Measurements from ENCODE around the gene C2orf49.

C2orf49 gene

GRCh38 chr2:105337122-105338019, at the start of gene C2orf49:
TSS of gene C2orf49 (plus strand) at chr2:105337540. CDS start at chr2:105337588, 48 bp downstream.
- no peak for DNase-seq

GRCh38 chr2:105287692-105288091, 49.6 kb upstream of the C2orf49 start:
- no peak for DNase-seq

GRCh38 chr2:105288133-105288532, 49.2 kb upstream of the C2orf49 start:
- DNase-seq = no peak

GRCh38 chr2:105290981-105291660, 46.2 kb upstream of the C2orf49 start:
- no peak for DNase-seq

GRCh38 chr2:105291981-105292380, 45.4 kb upstream of the C2orf49 start:
- DNase-seq = no peak

GRCh38 chr2:105294046-105294445, 43.3 kb upstream of the C2orf49 start:
- no peak for DNase-seq

GRCh38 chr2:105294844-105295481, 42.4 kb upstream of the C2orf49 start:
- DNase-seq = no peak

GRCh38 chr2:105296017-105296611, 41.2 kb upstream of the C2orf49 start:
- no peak for DNase-seq

GRCh38 chr2:105297216-105297615, 40.1 kb upstream of the C2orf49 start:
- no peak for DNase-seq

- DNase-seq = no peak
These were observed 39.3 kb upstream of the C2orf49 start for GRCh38 chr2:105298017-105298416.

GRCh38 chr2:105299290-105299689, 38.0 kb upstream of the C2orf49 start:
- no peak for DNase-seq

GRCh38 chr2:105301646-105302045, 35.7 kb upstream of the C2orf49 start:
- DNase-seq = no peak

- no peak for DNase-seq
These were observed 30.2 kb upstream of the C2orf49 start for GRCh38 chr2:105307146-105307545.

GRCh38 chr2:105307550-105307949, 29.8 kb upstream of the C2orf49 start:
- DNase-seq = no peak

GRCh38 chr2:105307962-105308361, 29.4 kb upstream of the C2orf49 start:
- no peak for DNase-seq

GRCh38 chr2:105308382-105309146, 28.8 kb upstream of the C2orf49 start:
- no peak for DNase-seq

GRCh38 chr2:105309147-105309545, 28.2 kb upstream of the C2orf49 start:
- DNase-seq = no peak

GRCh38 chr2:105313877-105314276, 23.5 kb upstream of the C2orf49 start:
- no peak for DNase-seq

- no peak for DNase-seq
These were observed 22.0 kb upstream of the C2orf49 start for GRCh38 chr2:105315314-105315713.

GRCh38 chr2:105317937-105318336, 19.4 kb upstream of the C2orf49 start:
- DNase-seq = no peak

GRCh38 chr2:105320651-105321215, 16.6 kb upstream of the C2orf49 start:
- no peak for DNase-seq

All from cortex of kidney (tissue), 1 donor.